ENCODE measurements around the gene GDF10.

Gene GDF10

DNA sequence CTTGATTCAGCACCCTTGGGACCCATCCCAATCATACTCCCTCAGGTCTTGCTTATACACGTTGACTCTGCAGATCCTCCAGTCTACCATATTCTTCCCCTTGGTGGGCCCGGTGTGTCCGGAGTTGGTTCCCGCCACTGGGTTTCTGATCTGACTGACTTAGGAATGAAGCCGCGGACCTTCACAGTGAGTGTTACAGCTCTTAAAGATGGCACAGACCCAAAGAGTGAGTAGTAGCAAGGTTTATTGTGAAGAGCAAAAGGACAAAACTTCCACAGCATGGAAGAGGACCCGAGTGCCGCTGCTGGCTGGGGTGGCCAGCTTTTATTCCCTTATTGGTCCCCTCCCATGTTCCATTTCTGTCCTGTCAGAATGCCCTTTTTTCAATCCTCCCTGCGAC lies 5.9 kb upstream of the GDF10 start:
- Histone ChIP-seq H3K27ac (replicated peaks) (no peak overlapping the region), H3K27me3 (ENCODE audit: insufficient read depth, poor library complexity, severe bottlenecking) (peaks cover 21% of the 10 kb centered on the region), H3K4me3 (replicated peaks; ENCODE audit: insufficient read depth, low read length) (no peak overlapping the region)
- no peak for DNase-seq (ENCODE audit: low read depth in 1 of 2, low spot score in 1 of 2)
- TF ChIP-seq, protein P1, sequence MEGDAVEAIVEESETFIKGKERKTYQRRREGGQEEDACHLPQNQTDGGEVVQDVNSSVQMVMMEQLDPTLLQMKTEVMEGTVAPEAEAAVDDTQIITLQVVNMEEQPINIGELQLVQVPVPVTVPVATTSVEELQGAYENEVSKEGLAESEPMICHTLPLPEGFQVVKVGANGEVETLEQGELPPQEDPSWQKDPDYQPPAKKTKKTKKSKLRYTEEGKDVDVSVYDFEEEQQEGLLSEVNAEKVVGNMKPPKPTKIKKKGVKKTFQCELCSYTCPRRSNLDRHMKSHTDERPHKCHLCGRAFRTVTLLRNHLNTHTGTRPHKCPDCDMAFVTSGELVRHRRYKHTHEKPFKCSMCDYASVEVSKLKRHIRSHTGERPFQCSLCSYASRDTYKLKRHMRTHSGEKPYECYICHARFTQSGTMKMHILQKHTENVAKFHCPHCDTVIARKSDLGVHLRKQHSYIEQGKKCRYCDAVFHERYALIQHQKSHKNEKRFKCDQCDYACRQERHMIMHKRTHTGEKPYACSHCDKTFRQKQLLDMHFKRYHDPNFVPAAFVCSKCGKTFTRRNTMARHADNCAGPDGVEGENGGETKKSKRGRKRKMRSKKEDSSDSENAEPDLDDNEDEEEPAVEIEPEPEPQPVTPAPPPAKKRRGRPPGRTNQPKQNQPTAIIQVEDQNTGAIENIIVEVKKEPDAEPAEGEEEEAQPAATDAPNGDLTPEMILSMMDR (IDR thresholded peaks at IDR 0.05; ENCODE audit: insufficient read depth, low read length), result no peak
- TF ChIP-seq GABPA (IDR thresholded peaks at IDR 0.05; ENCODE audit: low read depth), result no peak

DNA sequence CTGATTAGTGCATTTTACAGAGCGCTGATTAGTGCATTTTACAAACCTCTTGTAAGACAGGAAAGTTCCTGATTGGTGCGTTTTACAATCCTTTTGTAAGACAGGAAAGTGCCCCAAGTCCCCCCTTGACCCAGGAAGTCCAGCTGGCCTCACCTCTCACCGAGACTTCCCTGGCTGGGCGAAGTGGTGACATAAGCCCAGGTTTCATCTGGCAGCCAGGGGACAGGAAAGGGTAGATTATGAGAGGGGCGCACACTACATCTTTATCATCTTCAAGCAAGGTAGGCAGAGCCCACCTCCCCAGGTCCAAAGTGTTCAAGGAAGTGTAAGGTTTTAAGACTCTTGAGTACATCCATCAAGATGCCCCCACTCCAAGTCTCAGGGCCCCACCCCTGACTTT lies 5.5 kb upstream of the GDF10 start:
- TF ChIP-seq, protein P1 (IDR thresholded peaks at IDR 0.05; ENCODE audit: insufficient read depth, low read length), result no peak
- TF ChIP-seq SPI1 (IDR thresholded peaks at IDR 0.05; ENCODE audit: borderline replicate concordance, low read depth) (no peak), GABPA (IDR thresholded peaks at IDR 0.05; ENCODE audit: low read depth) (no peak), POLR2AphosphoS5 (IDR thresholded peaks at IDR 0.05; ENCODE audit: low read depth) (no peak)
- TF ChIP-seq, protein P2, sequence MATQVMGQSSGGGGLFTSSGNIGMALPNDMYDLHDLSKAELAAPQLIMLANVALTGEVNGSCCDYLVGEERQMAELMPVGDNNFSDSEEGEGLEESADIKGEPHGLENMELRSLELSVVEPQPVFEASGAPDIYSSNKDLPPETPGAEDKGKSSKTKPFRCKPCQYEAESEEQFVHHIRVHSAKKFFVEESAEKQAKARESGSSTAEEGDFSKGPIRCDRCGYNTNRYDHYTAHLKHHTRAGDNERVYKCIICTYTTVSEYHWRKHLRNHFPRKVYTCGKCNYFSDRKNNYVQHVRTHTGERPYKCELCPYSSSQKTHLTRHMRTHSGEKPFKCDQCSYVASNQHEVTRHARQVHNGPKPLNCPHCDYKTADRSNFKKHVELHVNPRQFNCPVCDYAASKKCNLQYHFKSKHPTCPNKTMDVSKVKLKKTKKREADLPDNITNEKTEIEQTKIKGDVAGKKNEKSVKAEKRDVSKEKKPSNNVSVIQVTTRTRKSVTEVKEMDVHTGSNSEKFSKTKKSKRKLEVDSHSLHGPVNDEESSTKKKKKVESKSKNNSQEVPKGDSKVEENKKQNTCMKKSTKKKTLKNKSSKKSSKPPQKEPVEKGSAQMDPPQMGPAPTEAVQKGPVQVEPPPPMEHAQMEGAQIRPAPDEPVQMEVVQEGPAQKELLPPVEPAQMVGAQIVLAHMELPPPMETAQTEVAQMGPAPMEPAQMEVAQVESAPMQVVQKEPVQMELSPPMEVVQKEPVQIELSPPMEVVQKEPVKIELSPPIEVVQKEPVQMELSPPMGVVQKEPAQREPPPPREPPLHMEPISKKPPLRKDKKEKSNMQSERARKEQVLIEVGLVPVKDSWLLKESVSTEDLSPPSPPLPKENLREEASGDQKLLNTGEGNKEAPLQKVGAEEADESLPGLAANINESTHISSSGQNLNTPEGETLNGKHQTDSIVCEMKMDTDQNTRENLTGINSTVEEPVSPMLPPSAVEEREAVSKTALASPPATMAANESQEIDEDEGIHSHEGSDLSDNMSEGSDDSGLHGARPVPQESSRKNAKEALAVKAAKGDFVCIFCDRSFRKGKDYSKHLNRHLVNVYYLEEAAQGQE (IDR thresholded peaks at IDR 0.05; ENCODE audit: insufficient replicate concordance, low read depth), result no peak
- Histone ChIP-seq H3K4me3 (replicated peaks; ENCODE audit: insufficient read depth, low read length) (no peak overlapping the region), H3K27ac (replicated peaks) (no peak overlapping the region), H3K27me3 (ENCODE audit: insufficient read depth, poor library complexity, severe bottlenecking) (peaks cover 21% of the 10 kb centered on the region)
- no peak for DNase-seq (ENCODE audit: low read depth in 1 of 2, low spot score in 1 of 2)

DNA sequence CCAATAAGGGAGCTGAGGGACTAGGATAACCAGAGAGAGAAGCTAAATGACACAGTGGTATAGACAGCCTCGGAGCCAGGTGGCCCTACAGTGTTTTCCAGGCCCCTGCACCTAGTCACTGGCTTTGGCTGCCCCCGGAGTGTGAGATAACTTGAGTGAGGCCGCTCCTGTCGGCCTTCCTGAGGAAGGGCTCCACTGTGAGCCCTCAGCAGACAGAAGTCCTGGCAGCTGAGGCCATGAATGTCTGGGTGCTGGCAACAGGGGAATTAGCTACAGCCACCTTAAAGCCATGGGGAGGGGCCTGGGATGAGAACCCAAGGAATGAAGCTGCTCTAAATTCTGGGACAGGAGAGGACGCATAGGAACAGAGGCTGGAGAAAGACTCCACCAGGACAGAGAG lies 4.6 kb upstream of the GDF10 start:
- DNase-seq (ENCODE audit: low read depth in 1 of 2, low spot score in 1 of 2), result no peak
- H3K27me3 ChIP-seq (ENCODE audit: insufficient read depth, poor library complexity, severe bottlenecking), result peaks cover 21% of the 10 kb centered on the region
- no peak overlapping the region for H3K4me3 ChIP-seq (replicated peaks; ENCODE audit: insufficient read depth, low read length)
- no peak for TF ChIP-seq GABPA (IDR thresholded peaks at IDR 0.05; ENCODE audit: low read depth)
- TF ChIP-seq, protein P1 (IDR thresholded peaks at IDR 0.05; ENCODE audit: insufficient read depth, low read length), result no peak
- TF ChIP-seq SPI1 (IDR thresholded peaks at IDR 0.05; ENCODE audit: borderline replicate concordance, low read depth), result no peak
- TF ChIP-seq, protein P2 (IDR thresholded peaks at IDR 0.05; ENCODE audit: insufficient replicate concordance, low read depth), result no peak
- no peak for TF ChIP-seq POLR2AphosphoS5 (IDR thresholded peaks at IDR 0.05; ENCODE audit: low read depth)
- no peak overlapping the region for H3K27ac ChIP-seq (replicated peaks)

DNA sequence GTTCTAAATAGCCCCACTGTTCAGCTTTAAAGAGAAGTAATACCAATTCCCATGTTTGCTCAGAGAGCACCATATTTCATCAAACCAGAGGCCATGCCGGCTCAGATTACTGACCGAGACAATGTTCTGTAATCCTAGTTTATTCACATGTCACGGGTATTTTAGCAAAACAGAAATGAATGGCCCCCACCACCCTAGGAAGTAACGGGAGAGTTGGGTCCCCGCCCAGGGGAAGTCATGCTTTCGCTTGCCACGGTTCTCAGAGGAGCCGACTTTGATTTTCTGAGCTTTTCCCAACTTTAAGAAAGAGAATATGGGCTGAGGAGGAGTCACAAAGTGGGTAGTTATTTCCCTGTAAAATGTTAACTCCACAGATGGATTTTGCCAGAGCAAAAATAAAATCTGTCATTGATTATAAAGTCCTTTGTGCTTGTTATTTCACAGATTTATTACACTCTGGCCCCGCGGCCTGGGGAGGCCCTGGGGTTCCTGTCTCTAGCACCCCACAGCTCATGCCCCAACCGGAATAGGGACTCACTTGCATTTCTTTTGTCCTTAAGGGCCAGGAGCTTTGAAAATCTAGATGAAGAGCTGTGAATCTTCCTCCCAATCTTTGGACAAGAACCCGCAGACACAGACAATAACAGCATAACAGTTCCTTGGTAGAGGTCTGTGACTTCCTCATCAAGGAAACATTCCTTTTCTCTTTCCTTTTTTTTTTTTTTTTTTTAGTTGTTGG lies 3.7 kb upstream of the GDF10 start:
- Histone ChIP-seq H3K27me3 (ENCODE audit: insufficient read depth, poor library complexity, severe bottlenecking) (peaks cover 30% of the 10 kb centered on the region), H3K27ac (replicated peaks) (no peak overlapping the region), H3K4me3 (replicated peaks; ENCODE audit: insufficient read depth, low read length) (no peak overlapping the region)
- no peak for DNase-seq (ENCODE audit: low read depth in 1 of 2, low spot score in 1 of 2)
- TF ChIP-seq POLR2AphosphoS5 (IDR thresholded peaks at IDR 0.05; ENCODE audit: low read depth) (no peak), GABPA (IDR thresholded peaks at IDR 0.05; ENCODE audit: low read depth) (no peak)
- TF ChIP-seq, protein P1 (IDR thresholded peaks at IDR 0.05; ENCODE audit: insufficient read depth, low read length), result no peak

All from HL-60 (cell line).